Gastrocnemius medialis (tissue), 4 donors: ENCODE results near the gene HECTD4.

Source experiments
- POLR2A ChIP-seq, 2 donors: fragments of 450-650 bp; IDR thresholded peaks; one replicate each; pipeline ENCODE4 v1.6.1; 2017; ENCODE audit warnings: antibody characterized with exemption in 2 of 2, mild to moderate bottlenecking in 2 of 2, moderate library complexity in 2 of 2
- TF ChIP-seq, protein P1 (sequence below), 5 experiments: fragments of 450-650 bp in 3 of 5; fragments of 200-600 bp in 2 of 5; sonication (generic) in 2 of 5; IDR thresholded peaks in 4 of 5; conservative IDR thresholded peaks in 1 of 5; 1 replicate in 4 of 5; 2 replicates in 1 of 5; pipeline ENCODE4 v1.5.1; 2016 to 2019; ENCODE audit warnings: antibody characterized with exemption in 5 of 5, mild to moderate bottlenecking in 3 of 5, moderate library complexity in 3 of 5

DNA sequence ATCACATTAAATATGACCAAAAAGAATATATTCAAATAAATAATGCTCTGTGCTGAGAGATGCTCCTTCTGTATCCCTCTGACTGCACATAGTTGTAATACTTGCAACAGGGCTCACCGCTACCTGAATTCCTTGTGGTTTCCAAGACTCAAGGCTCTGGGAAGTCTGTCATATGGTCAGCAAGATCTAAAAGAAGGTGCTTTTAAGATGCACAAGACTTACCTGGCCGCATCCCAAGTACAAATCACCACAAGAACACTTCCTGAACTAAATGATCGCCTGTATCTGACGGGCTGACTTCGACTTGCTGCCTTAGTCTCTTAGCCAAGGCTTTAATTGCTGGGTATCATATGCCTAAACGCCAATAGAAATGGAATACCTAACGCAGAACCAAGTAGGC lies 67.2 kb downstream of the HECTD4 start:
- TF ChIP-seq, protein P1, sequence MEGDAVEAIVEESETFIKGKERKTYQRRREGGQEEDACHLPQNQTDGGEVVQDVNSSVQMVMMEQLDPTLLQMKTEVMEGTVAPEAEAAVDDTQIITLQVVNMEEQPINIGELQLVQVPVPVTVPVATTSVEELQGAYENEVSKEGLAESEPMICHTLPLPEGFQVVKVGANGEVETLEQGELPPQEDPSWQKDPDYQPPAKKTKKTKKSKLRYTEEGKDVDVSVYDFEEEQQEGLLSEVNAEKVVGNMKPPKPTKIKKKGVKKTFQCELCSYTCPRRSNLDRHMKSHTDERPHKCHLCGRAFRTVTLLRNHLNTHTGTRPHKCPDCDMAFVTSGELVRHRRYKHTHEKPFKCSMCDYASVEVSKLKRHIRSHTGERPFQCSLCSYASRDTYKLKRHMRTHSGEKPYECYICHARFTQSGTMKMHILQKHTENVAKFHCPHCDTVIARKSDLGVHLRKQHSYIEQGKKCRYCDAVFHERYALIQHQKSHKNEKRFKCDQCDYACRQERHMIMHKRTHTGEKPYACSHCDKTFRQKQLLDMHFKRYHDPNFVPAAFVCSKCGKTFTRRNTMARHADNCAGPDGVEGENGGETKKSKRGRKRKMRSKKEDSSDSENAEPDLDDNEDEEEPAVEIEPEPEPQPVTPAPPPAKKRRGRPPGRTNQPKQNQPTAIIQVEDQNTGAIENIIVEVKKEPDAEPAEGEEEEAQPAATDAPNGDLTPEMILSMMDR (IDR thresholded peaks at IDR 0.05 in 4 of 5, conservative IDR thresholded peaks at IDR 0.05 in 1 of 5) = no peak
- no peak for TF ChIP-seq POLR2A (IDR thresholded peaks at IDR 0.05)
